ENCODE results near the gene CREB3L4.

The CREB3L4 gene

GRCh38 chr1:153937331-153937730, 30.4 kb upstream of the CREB3L4 start:
- no peak for DNase-seq

GRCh38 chr1:153938996-153939395, 28.7 kb upstream of the CREB3L4 start:
- DNase-seq: no peak

GRCh38 chr1:153939476-153939875, 28.2 kb upstream of the CREB3L4 start:
- DNase-seq: no peak

GRCh38 chr1:153940756-153941155, 26.9 kb upstream of the CREB3L4 start:
- no peak for DNase-seq

GRCh38 chr1:153941826-153942725, 25.6 kb upstream of the CREB3L4 start:
- DNase-seq: no peak

- no peak for DNase-seq
These were observed 24.7 kb upstream of the CREB3L4 start for GRCh38 chr1:153942766-153943549.

- no peak for DNase-seq
These were observed 23.5 kb upstream of the CREB3L4 start for GRCh38 chr1:153944005-153944826.

GRCh38 chr1:153944827-153945117, 22.9 kb upstream of the CREB3L4 start:
- DNase-seq: no peak

- DNase-seq: peak; percentile 55 to 57
These were observed 22.4 kb upstream of the CREB3L4 start for GRCh38 chr1:153945131-153945794.

- DNase-seq: peak; percentile 56 to 62
These were observed 21.7 kb upstream of the CREB3L4 start for GRCh38 chr1:153945795-153946621.

- peak; percentile 63 to 69 for DNase-seq
These were observed 21.0 kb upstream of the CREB3L4 start, which contains the start of gene DENND4B for GRCh38 chr1:153946622-153947241. DENND4B (minus strand) TSS chr1:153946718; CDS start chr1:153944374, 2,344 bp downstream.

- no peak for DNase-seq
These were observed 16.5 kb upstream of the CREB3L4 start for GRCh38 chr1:153951183-153951582.

GRCh38 chr1:153951801-153952200, 15.9 kb upstream of the CREB3L4 start:
- DNase-seq: no peak

GRCh38 chr1:153953859-153954365, 13.8 kb upstream of the CREB3L4 start:
- DNase-seq: no peak

GRCh38 chr1:153954826-153955225, 12.9 kb upstream of the CREB3L4 start:
- DNase-seq: no peak

- no peak for DNase-seq
These were observed 10.5 kb upstream of the CREB3L4 start for GRCh38 chr1:153956997-153957715.

- peak in 1 of 2 donors; percentile 29 for DNase-seq
These were observed 10.0 kb upstream of the CREB3L4 start for GRCh38 chr1:153957744-153958110.

- DNase-seq: peak; percentile 94 to 96
These were observed 9.4 kb upstream of the CREB3L4 start, which contains the start of gene CRTC2 for GRCh38 chr1:153958111-153958960. CRTC2 (minus strand) TSS chr1:153958612; CDS start chr1:153958497, 115 bp downstream.

GRCh38 chr1:153958961-153959260, 8.8 kb upstream of the CREB3L4 start:
- DNase-seq: no peak

All from stimulated activated CD4-positive, alpha-beta T cell treated with anti-CD3 and anti-CD28 coated beads, Interleukin-2, amount 100 ng/mL, for 48 hours (primary cell).